ENCODE measurements around the gene CPPED1. TPM values are rescaled to one million over a fixed set of nuclear protein-coding genes. Genes with fewer than 3 reads are reported as not detected.

The CPPED1 gene
- total and polyA plus RNA-seq, 2 experiments from 2014 or later: 6.2 to 7.3 TPM

DNA sequence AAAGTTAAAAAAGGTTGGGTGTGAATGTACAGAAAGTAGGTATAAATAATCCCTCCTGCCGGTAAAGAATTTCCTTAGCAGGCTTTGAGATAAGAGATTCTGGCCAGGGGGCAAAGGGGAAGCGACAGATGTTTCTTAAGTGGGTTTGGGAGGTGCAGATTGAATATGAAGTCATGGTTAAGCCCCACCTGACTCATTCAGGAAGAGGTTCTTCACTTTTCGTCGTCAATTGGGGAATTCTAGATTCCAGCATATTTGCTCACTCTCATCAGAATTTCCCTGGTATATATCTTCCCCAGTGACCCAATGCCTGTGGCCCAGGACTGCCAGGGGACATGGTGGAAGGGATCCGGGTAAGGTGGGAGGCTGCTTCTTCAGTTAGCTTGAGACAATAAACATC lies 127.8 kb downstream of the CPPED1 start:
- Histone ChIP-seq H3K4me1 (ENCODE audit: insufficient read depth) (peaks cover 7% of the 10 kb centered on the region; the same call in 1 of the 2 replicates), H3K4me2 (no peak overlapping the region), H3K79me2 (replicated peaks; ENCODE audit: insufficient read depth) (no peaks in the 10 kb centered on the region), H3K4me3 (no peak overlapping the region), H3K36me3 (ENCODE audit: insufficient read depth) (no peaks in the 10 kb centered on the region), H3K27me3 (ENCODE audit: insufficient read depth) (no peaks in the 10 kb centered on the region), H3F3A (replicated peaks; ENCODE audit: low read depth) (no peaks in the 10 kb centered on the region), H2AFZ (no peak overlapping the region), H3K27ac (ENCODE audit: low read depth) (no peak overlapping the region), H3K9me2 (ENCODE audit: insufficient read depth) (no peaks in the 10 kb centered on the region), H4K20me1 (replicated peaks; ENCODE audit: insufficient read depth) (no peaks in the 10 kb centered on the region)
- Mint-ChIP-seq H3K9me3 (peaks cover 9% of the 10 kb centered on the region; the same call in 2 of the 3 replicates), H3K36me3 (ENCODE audit: low read depth) (peaks cover 4% of the 10 kb centered on the region; the same call in 1 of the 3 replicates), H3K4me1 (peaks cover 9% of the 10 kb centered on the region; the same call in 2 of the 3 replicates), H3K27ac (no peak overlapping the region), H3K27me3 (ENCODE audit: insufficient read depth, low read depth, poor library complexity) (peaks cover 2% of the 10 kb centered on the region), H3K4me3 (no peak overlapping the region)
- DNase-seq (ENCODE audit: low spot score) (no peak), ATAC-seq (no peak)
- TF ChIP-seq POLR2AphosphoS5 (IDR thresholded peaks at IDR 0.05; ENCODE audit: low read depth) (no peak), EZH2 (IDR thresholded peaks at IDR 0.05; ENCODE audit: low read depth, unreplicated experiment) (no peak), JUNB (IDR thresholded peaks at IDR 0.05; ENCODE audit: unreplicated experiment) (no peak), STAT1 (IDR thresholded peaks at IDR 0.05; ENCODE audit: unreplicated experiment) (no peak), NANOG (IDR thresholded peaks at IDR 0.05; ENCODE audit: borderline replicate concordance) (no peak)
- TF ChIP-seq, protein P1, sequence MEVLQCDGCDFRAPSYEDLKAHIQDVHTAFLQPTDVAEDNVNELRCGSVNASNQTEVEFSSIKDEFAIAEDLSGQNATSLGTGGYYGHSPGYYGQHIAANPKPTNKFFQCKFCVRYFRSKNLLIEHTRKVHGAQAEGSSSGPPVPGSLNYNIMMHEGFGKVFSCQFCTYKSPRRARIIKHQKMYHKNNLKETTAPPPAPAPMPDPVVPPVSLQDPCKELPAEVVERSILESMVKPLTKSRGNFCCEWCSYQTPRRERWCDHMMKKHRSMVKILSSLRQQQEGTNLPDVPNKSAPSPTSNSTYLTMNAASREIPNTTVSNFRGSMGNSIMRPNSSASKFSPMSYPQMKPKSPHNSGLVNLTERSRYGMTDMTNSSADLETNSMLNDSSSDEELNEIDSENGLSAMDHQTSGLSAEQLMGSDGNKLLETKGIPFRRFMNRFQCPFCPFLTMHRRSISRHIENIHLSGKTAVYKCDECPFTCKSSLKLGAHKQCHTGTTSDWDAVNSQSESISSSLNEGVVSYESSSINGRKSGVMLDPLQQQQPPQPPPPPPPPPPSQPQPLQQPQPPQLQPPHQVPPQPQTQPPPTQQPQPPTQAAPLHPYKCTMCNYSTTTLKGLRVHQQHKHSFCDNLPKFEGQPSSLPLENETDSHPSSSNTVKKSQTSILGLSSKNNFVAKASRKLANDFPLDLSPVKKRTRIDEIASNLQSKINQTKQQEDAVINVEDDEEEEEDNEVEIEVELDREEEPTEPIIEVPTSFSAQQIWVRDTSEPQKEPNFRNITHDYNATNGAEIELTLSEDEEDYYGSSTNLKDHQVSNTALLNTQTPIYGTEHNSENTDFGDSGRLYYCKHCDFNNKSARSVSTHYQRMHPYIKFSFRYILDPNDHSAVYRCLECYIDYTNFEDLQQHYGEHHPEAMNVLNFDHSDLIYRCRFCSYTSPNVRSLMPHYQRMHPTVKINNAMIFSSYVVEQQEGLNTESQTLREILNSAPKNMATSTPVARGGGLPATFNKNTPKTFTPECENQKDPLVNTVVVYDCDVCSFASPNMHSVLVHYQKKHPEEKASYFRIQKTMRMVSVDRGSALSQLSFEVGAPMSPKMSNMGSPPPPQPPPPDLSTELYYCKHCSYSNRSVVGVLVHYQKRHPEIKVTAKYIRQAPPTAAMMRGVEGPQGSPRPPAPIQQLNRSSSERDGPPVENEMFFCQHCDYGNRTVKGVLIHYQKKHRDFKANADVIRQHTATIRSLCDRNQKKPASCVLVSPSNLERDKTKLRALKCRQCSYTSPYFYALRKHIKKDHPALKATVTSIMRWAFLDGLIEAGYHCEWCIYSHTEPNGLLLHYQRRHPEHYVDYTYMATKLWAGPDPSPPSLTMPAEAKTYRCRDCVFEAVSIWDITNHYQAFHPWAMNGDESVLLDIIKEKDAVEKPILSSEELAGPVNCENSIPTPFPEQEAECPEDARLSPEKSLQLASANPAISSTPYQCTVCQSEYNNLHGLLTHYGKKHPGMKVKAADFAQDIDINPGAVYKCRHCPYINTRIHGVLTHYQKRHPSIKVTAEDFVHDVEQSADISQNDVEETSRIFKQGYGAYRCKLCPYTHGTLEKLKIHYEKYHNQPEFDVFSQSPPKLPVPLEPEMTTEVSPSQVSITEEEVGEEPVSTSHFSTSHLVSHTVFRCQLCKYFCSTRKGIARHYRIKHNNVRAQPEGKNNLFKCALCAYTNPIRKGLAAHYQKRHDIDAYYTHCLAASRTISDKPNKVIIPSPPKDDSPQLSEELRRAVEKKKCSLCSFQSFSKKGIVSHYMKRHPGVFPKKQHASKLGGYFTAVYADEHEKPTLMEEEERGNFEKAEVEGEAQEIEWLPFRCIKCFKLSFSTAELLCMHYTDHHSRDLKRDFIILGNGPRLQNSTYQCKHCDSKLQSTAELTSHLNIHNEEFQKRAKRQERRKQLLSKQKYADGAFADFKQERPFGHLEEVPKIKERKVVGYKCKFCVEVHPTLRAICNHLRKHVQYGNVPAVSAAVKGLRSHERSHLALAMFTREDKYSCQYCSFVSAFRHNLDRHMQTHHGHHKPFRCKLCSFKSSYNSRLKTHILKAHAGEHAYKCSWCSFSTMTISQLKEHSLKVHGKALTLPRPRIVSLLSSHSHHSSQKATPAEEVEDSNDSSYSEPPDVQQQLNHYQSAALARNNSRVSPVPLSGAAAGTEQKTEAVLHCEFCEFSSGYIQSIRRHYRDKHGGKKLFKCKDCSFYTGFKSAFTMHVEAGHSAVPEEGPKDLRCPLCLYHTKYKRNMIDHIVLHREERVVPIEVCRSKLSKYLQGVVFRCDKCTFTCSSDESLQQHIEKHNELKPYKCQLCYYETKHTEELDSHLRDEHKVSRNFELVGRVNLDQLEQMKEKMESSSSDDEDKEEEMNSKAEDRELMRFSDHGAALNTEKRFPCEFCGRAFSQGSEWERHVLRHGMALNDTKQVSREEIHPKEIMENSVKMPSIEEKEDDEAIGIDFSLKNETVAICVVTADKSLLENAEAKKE (CRISPR knock-in tag; IDR thresholded peaks at IDR 0.05): no peak

DNA sequence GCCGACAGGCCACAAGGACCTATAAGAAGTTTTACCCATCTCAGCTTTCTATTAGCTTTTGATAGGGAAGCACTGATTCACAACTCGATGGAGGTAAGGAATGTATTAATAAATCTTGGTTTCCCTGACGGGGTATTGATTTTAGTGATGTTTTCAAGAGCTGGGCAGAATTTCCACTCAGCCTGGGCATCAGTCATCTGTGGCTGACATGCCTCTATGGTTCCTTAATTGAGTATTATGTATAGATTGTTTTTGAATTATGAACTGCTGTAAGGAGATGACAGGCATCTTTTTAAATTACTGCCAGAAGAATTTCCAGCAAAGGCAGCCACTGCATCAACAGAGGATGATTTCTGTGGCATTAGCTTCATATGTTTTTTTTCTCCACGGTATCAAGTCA lies 128.6 kb downstream of the CPPED1 start:
- Mint-ChIP-seq H3K27me3 (ENCODE audit: insufficient read depth, low read depth, poor library complexity) (peaks cover 4% of the 10 kb centered on the region), H3K27ac (no peak overlapping the region), H3K36me3 (ENCODE audit: low read depth) (peaks cover 2% of the 10 kb centered on the region; the same call in 1 of the 3 replicates), H3K4me1 (peaks cover 3% of the 10 kb centered on the region; the same call in 2 of the 3 replicates), H3K4me3 (no peak overlapping the region), H3K9me3 (peaks cover 4% of the 10 kb centered on the region; the same call in 2 of the 3 replicates)
- H3K27ac ChIP-seq (ENCODE audit: low read depth): no peak overlapping the region
- H3K9me2 ChIP-seq (ENCODE audit: insufficient read depth): no peaks in the 10 kb centered on the region
- H4K20me1 ChIP-seq (replicated peaks; ENCODE audit: insufficient read depth): no peaks in the 10 kb centered on the region
- H3K4me1 ChIP-seq (ENCODE audit: insufficient read depth): peaks cover under 1% of the 10 kb centered on the region; the same call in 1 of the 2 replicates
- H3K79me2 ChIP-seq (replicated peaks; ENCODE audit: insufficient read depth): no peaks in the 10 kb centered on the region
- no peaks in the 10 kb centered on the region for H3F3A ChIP-seq (replicated peaks; ENCODE audit: low read depth)
- no peak overlapping the region for H3K4me2 ChIP-seq
- no peak for DNase-seq (ENCODE audit: low spot score)
- ATAC-seq: no peak
- no peaks in the 10 kb centered on the region for H3K27me3 ChIP-seq (ENCODE audit: insufficient read depth)
- no peak overlapping the region for H2AFZ ChIP-seq
- H3K36me3 ChIP-seq (ENCODE audit: insufficient read depth): no peaks in the 10 kb centered on the region
- no peak overlapping the region for H3K4me3 ChIP-seq
- TF ChIP-seq ZNF114 (CRISPR knock-in tag; IDR thresholded peaks at IDR 0.05) (no peak), EZH2phosphoT487 (IDR thresholded peaks at IDR 0.05; ENCODE audit: unreplicated experiment) (no peak)

All from GM23338 (cell line).